ENCODE results near the gene CERS6. TPM values are rescaled to one million over a fixed set of nuclear protein-coding genes. Genes with fewer than 3 reads are reported as not detected.

The CERS6 gene
- total and polyA plus RNA-seq, 2 of the 8 experiments (the other 6 are each of a cell fraction or from before 2014, with no cell fraction given), result 6.8 to 28.2 TPM

DNA sequence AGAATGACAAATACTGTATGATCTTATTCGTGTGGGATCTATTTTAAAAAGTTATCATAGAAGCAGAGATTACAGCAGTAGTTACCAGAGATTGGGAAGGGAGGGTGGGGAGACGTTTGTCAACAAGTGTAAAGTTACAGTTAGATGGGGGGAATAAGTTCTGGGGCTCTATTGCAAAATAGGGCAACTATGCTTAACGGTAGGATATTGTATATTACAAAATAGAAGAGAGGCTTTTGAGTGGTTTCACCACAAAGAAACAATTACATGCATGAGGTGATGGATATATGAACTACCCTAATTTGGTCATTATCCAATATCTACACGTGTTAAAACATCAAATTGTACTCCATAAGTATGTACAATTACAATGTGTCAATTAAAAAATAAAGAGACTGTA, 223.0 kb downstream of the CERS6 start (continued):
- TF ChIP-seq NRF1 (IDR thresholded peaks at IDR 0.05; ENCODE audit: low read depth, low read length) (no peak), JUN (IDR thresholded peaks at IDR 0.05; ENCODE audit: low read depth, low read length) (no peak), POU5F1 (IDR thresholded peaks at IDR 0.05; ENCODE audit: low read depth, low read length) (no peak), ZNF274 (IDR thresholded peaks at IDR 0.05; ENCODE audit: borderline replicate concordance, extremely low read depth, low read length) (no peak)
